Ishikawa (cell line): ENCODE measurements around the gene ZFP92.

Source experiments
- CEBPB ChIP-seq: IDR thresholded peaks from 2 replicates; pipeline ENCODE4 v1.6.1; 2012
- CREB1 ChIP-seq: IDR thresholded peaks from 2 replicates; pipeline ENCODE4 v1.6.1; 2012; ENCODE audit warnings: low read depth
- EGR1 ChIP-seq: IDR thresholded peaks from 2 replicates; pipeline ENCODE4 v1.6.1; 2012
- EP300 ChIP-seq: IDR thresholded peaks from 2 replicates; pipeline ENCODE4 v1.6.1; 2012; ENCODE audit warnings: borderline replicate concordance
- FOXM1 ChIP-seq: IDR thresholded peaks from 2 replicates; pipeline ENCODE4 v1.6.1; 2012; ENCODE audit warnings: low read depth, borderline replicate concordance
- MAX ChIP-seq: IDR thresholded peaks from 2 replicates; pipeline ENCODE4 v1.6.1; 2012
- NFIC ChIP-seq: IDR thresholded peaks from 2 replicates; pipeline ENCODE4 v1.6.1; 2012
- RAD21 ChIP-seq: IDR thresholded peaks from 2 replicates; pipeline ENCODE4 v1.6.1; 2012; ENCODE audit warnings: low read depth
- REST ChIP-seq: IDR thresholded peaks from 2 replicates; pipeline ENCODE4 v1.6.1; 2012; ENCODE audit warnings: low read depth, mild to moderate bottlenecking
- TAF1 ChIP-seq: IDR thresholded peaks from 2 replicates; pipeline ENCODE4 v1.6.1; 2012; ENCODE audit warnings: low read depth, mild to moderate bottlenecking
- TCF12 ChIP-seq: IDR thresholded peaks from 2 replicates; pipeline ENCODE4 v1.6.1; 2012; ENCODE audit warnings: low read depth
- TEAD4 ChIP-seq: IDR thresholded peaks from 2 replicates; pipeline ENCODE4 v1.6.1; 2012
- YY1 ChIP-seq: IDR thresholded peaks from 2 replicates; pipeline ENCODE4 v1.6.1; 2012; ENCODE audit warnings: low read depth
- ZBTB7A ChIP-seq: IDR thresholded peaks from 2 replicates; pipeline ENCODE4 v1.6.1; 2012; ENCODE audit warnings: low read depth
- TF ChIP-seq, protein P1 (sequence below): IDR thresholded peaks from 2 replicates; pipeline ENCODE4 v1.6.1; 2012

Gene ZFP92

DNA sequence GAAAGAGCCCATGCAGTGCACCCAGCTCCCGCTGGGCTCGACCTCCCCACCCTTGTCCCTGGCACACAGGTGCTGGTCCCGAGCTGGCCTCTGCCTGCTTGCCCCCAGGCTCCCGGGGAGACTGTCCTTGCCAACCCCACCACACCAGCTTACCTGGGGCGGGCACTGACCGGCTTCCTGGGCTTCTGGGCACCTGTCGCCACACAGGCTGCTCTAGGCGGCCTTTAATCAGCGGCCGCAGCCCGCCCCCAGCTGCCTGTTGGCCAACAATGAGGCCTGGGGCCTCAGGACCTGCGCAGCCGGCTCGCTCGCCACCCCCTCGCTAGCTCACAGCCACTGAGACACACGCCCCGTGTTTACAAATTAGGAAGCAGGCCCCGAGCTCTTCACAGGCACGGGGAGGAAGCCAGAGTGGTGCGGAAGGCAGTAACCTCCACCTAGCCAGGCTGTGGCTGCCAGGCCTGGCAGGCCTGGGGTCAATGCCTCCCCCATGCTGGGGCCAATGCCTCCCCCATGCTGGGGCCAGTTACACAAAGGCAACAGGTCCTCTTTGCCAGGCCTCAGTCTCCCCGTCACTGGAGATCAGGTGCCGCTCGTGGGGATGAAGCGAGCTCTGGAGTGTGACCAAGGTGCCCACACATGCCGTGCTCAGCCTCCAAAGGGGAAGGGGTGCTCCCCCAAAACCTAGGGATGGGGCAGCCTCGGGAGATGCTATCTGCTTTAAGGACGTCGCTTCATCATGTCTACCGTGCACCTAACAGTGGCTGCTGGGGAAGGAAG is 34.8 kb downstream of the ZFP92 start, which contains the start of gene TREX2:
Gene TREX2 (minus strand): TSS at position 201 of the 780 bp plus-strand sequence. CDS start 626 bp downstream, outside the sequence.
- no peak for TF ChIP-seq EGR1
- no peak for TF ChIP-seq TEAD4
- no peak for TF ChIP-seq RAD21
- no peak for TF ChIP-seq EP300
- TF ChIP-seq, protein P1, sequence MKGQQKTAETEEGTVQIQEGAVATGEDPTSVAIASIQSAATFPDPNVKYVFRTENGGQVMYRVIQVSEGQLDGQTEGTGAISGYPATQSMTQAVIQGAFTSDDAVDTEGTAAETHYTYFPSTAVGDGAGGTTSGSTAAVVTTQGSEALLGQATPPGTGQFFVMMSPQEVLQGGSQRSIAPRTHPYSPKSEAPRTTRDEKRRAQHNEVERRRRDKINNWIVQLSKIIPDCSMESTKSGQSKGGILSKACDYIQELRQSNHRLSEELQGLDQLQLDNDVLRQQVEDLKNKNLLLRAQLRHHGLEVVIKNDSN: no peak
- no peak for TF ChIP-seq REST
- no peak for TF ChIP-seq FOXM1
- TF ChIP-seq TCF12: no peak
- TF ChIP-seq NFIC: no peak
- no peak for TF ChIP-seq YY1
- TF ChIP-seq CEBPB: no peak
- TF ChIP-seq CREB1: no peak
- no peak for TF ChIP-seq MAX
- no peak for TF ChIP-seq ZBTB7A

- TF ChIP-seq EGR1: no peak
- no peak for TF ChIP-seq REST
Measured at GRCh38 chrX:153446636-153446936, 35.3 kb downstream of the ZFP92 start.

DNA sequence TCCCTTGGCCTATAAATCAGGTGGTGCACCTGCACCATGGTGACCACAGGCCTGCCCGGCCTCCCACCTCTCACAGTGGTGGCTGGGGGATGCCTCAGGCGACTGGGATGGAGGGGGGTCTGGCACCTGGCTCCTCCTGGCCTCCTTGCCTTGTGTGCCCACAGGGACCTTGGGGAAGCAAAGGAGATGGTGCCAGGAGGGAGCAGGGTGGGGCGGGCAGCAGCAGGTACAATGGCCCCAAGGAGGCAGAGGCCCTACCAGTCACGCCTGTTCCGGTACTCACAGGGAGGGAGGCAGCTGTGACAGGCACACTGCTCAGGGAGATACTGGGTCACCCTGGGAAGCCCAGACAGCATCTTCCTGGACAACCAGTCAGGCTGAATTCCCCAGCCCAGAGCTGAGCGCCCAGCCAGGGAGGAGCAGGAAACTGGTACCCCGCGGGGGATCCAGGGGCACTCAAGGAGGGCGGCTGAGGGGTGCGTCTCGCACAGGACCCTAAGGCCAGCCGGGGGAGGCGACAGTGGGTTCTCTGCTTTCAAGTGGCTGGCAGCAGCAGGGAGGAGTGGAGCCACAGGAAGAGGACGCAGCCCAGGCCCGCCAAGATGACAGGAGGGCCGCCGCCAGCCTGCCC is 35.8 kb downstream of the ZFP92 start:
- no peak for TF ChIP-seq CREB1
- TF ChIP-seq REST: no peak
- no peak for TF ChIP-seq EGR1
- TF ChIP-seq RAD21: no peak
- TF ChIP-seq MAX: no peak
- TF ChIP-seq, protein P1: no peak
- TF ChIP-seq YY1: no peak
- no peak for TF ChIP-seq ZBTB7A
- TF ChIP-seq FOXM1: no peak
- TF ChIP-seq TEAD4: no peak

GRCh38 chrX:153447581-153447960 is 36.3 kb downstream of the ZFP92 start:
- TF ChIP-seq NFIC (no peak), TAF1 (no peak), FOXM1 (no peak), EP300 (no peak), REST (no peak), TCF12 (no peak), ZBTB7A (no peak), CEBPB (no peak), MAX (no peak), YY1 (no peak), CREB1 (no peak), EGR1 (no peak), RAD21 (no peak), TEAD4 (no peak)
- TF ChIP-seq, protein P1: no peak
